ENCODE measurements around the gene NFX1.

GRCh38 chr9:33256236-33256635, 34.1 kb upstream of the NFX1 start:
- TF ChIP-seq POLR2AphosphoS5 (IDR thresholded peaks at IDR 0.05; ENCODE audit: borderline replicate concordance, low read depth, low read length) (no peak), EZH2 (IDR thresholded peaks at IDR 0.05) (no peak), FOXP2 (optimal IDR thresholded peaks at IDR 0.05; ENCODE audit: control extremely low read depth, extremely low read length, insufficient read depth) (no peak)
